ENCODE data around the gene RGMB.
A peak's percentile ranks its signal among the peaks of the same experiment; 100 is the strongest.

RGMB gene

GRCh38 chr5:98827588-98828284 lies 54.3 kb downstream of the RGMB start:
- no peak for TF ChIP-seq EZH2 (IDR thresholded peaks at IDR 0.05; ENCODE audit: borderline replicate concordance, low read length)
- TF ChIP-seq, protein P1, sequence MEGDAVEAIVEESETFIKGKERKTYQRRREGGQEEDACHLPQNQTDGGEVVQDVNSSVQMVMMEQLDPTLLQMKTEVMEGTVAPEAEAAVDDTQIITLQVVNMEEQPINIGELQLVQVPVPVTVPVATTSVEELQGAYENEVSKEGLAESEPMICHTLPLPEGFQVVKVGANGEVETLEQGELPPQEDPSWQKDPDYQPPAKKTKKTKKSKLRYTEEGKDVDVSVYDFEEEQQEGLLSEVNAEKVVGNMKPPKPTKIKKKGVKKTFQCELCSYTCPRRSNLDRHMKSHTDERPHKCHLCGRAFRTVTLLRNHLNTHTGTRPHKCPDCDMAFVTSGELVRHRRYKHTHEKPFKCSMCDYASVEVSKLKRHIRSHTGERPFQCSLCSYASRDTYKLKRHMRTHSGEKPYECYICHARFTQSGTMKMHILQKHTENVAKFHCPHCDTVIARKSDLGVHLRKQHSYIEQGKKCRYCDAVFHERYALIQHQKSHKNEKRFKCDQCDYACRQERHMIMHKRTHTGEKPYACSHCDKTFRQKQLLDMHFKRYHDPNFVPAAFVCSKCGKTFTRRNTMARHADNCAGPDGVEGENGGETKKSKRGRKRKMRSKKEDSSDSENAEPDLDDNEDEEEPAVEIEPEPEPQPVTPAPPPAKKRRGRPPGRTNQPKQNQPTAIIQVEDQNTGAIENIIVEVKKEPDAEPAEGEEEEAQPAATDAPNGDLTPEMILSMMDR (IDR thresholded peaks at IDR 0.05; ENCODE audit: low read length), result no peak; the same call in 1 of the 2 replicates
- Histone ChIP-seq H3K36me3 (ENCODE audit: insufficient read depth, low read length) (no peaks in the 10 kb centered on the region), H4K20me1 (ENCODE audit: insufficient read depth, low read length) (no peaks in the 10 kb centered on the region), H2AFZ (ENCODE audit: low read length) (no peak overlapping the region), H3K9ac (ENCODE audit: low read length) (no peak overlapping the region), H3K9me3 (ENCODE audit: low read length) (no peaks in the 10 kb centered on the region), H3K27ac (ENCODE audit: low read depth, low read length, poor library complexity, severe bottlenecking) (no peak overlapping the region), H3K4me3 (ENCODE audit: low read depth, low read length, poor library complexity, severe bottlenecking) (no peak overlapping the region), H3K9me2 (ENCODE audit: low read depth, low read length) (no peaks in the 10 kb centered on the region), H3F3A (ENCODE audit: insufficient read depth, low read length) (no peaks in the 10 kb centered on the region), H3K4me2 (ENCODE audit: low read length) (no peak overlapping the region), H3K27me3 (ENCODE audit: insufficient read depth, low read length) (no peaks in the 10 kb centered on the region), H3K79me2 (ENCODE audit: insufficient read depth, low read length) (no peaks in the 10 kb centered on the region), H3K4me1 (ENCODE audit: insufficient read depth, low read length, severe bottlenecking) (no peaks in the 10 kb centered on the region)

DNA sequence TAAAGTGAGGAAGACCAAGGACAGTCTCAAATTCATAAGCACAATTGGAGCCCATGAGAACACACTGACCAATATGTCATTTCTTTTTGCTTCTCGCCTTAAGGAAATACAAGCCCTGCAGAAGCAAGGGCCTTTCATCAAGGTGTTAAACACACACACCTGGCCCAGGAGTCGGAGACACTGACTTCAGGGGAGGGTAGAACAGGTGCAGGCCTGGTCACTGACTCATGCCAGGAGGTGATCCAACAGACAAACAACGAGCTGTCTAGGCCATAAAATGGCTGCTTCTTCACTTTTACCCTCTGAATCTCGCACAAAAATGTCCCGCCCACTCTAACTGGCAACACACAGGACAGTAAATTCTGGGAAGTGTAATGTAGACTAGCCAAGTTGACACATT lies 62.7 kb downstream of the RGMB start:
- Histone ChIP-seq H3K27ac (ENCODE audit: low read depth, low read length, poor library complexity, severe bottlenecking) (no peak overlapping the region), H3K79me2 (ENCODE audit: insufficient read depth, low read length) (no peaks in the 10 kb centered on the region), H3K4me1 (ENCODE audit: insufficient read depth, low read length, severe bottlenecking) (no peaks in the 10 kb centered on the region), H3K4me3 (ENCODE audit: low read depth, low read length, poor library complexity, severe bottlenecking) (no peak overlapping the region), H3F3A (ENCODE audit: insufficient read depth, low read length) (no peaks in the 10 kb centered on the region), H3K27me3 (ENCODE audit: insufficient read depth, low read length) (no peaks in the 10 kb centered on the region), H3K36me3 (ENCODE audit: insufficient read depth, low read length) (no peaks in the 10 kb centered on the region), H3K9me2 (ENCODE audit: low read depth, low read length) (no peaks in the 10 kb centered on the region), H4K20me1 (ENCODE audit: insufficient read depth, low read length) (no peaks in the 10 kb centered on the region), H3K9me3 (ENCODE audit: low read length) (no peaks in the 10 kb centered on the region), H3K9ac (ENCODE audit: low read length) (no peak overlapping the region), H3K4me2 (ENCODE audit: low read length) (no peak overlapping the region), H2AFZ (ENCODE audit: low read length) (no peak overlapping the region)
- TF ChIP-seq, protein P1 (IDR thresholded peaks at IDR 0.05; ENCODE audit: low read length), result no peak
- no peak for TF ChIP-seq EZH2 (IDR thresholded peaks at IDR 0.05; ENCODE audit: borderline replicate concordance, low read length)

DNA sequence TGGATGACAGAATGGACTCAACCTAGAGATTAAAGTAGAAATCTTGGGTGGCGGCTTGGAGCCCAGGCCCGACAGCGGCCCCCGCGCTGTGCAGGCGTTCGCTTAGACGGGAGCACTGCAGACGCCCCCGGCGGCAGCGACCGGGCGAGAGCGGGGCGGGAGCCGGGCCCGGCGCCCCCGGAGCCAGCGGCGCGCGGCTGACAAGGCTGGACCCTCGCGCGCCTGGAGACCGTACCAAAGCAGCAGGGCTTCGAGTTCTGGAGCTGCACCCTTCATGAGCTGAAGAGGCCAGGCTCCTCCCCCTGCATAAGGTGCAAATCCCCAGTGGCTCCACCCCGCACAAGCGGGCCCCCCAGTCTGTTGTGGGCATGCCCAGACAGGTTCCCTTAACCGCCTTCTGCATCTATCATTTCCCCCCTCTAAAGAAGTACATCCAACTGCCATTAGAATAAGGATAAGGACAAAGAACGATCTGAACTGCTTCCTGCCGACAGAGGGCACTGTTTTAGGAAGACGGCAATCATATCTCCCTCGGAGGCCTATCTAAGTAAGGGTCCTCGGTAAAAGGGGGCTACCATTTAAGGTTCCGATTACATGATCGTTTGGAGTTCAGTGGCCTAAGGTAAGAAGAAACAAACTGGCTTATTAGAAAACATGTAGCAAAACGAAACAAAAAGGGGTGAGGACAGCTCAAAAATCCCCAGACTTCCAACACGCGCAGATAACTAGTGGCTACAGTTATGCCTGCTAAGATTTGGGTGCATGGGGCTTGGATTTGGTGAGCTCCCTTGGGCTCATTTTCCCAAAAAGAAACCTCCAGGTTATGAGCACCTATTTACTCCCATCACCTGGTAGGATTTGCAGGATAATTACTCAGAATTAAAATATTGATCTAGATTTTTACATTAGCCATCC lies 66.3 kb downstream of the RGMB start:
- Histone ChIP-seq H3K27ac (ENCODE audit: low read depth, low read length, poor library complexity, severe bottlenecking) (no peak overlapping the region), H2AFZ (ENCODE audit: low read length) (no peak overlapping the region), H3K79me2 (ENCODE audit: insufficient read depth, low read length) (no peaks in the 10 kb centered on the region), H3K27me3 (ENCODE audit: insufficient read depth, low read length) (no peaks in the 10 kb centered on the region), H3K9me3 (ENCODE audit: low read length) (peaks cover 3% of the 10 kb centered on the region; the same call in 1 of the 2 replicates), H3K4me1 (ENCODE audit: insufficient read depth, low read length, severe bottlenecking) (no peaks in the 10 kb centered on the region), H3K4me2 (ENCODE audit: low read length) (no peak overlapping the region), H3K9ac (ENCODE audit: low read length) (no peak overlapping the region), H3K4me3 (ENCODE audit: low read depth, low read length, poor library complexity, severe bottlenecking) (no peak overlapping the region), H3K9me2 (ENCODE audit: low read depth, low read length) (no peaks in the 10 kb centered on the region), H4K20me1 (ENCODE audit: insufficient read depth, low read length) (no peaks in the 10 kb centered on the region), H3F3A (ENCODE audit: insufficient read depth, low read length) (no peaks in the 10 kb centered on the region), H3K36me3 (ENCODE audit: insufficient read depth, low read length) (no peaks in the 10 kb centered on the region)
- TF ChIP-seq EZH2 (IDR thresholded peaks at IDR 0.05; ENCODE audit: borderline replicate concordance, low read length), result no peak
- TF ChIP-seq, protein P1 (IDR thresholded peaks at IDR 0.05; ENCODE audit: low read length), result peak; percentile 32; the same call in 1 of the 2 replicates
